ENCODE data around the gene IMMT.
"Not testable (repeated sequence)": the region's sequence is repeated elsewhere in the genome, so short reads cannot be mapped to it uniquely, and the experiment has no call there.

IMMT gene
- 78.6 to 99.9 reads per million in 2 donors for total RNA-seq

DNA sequence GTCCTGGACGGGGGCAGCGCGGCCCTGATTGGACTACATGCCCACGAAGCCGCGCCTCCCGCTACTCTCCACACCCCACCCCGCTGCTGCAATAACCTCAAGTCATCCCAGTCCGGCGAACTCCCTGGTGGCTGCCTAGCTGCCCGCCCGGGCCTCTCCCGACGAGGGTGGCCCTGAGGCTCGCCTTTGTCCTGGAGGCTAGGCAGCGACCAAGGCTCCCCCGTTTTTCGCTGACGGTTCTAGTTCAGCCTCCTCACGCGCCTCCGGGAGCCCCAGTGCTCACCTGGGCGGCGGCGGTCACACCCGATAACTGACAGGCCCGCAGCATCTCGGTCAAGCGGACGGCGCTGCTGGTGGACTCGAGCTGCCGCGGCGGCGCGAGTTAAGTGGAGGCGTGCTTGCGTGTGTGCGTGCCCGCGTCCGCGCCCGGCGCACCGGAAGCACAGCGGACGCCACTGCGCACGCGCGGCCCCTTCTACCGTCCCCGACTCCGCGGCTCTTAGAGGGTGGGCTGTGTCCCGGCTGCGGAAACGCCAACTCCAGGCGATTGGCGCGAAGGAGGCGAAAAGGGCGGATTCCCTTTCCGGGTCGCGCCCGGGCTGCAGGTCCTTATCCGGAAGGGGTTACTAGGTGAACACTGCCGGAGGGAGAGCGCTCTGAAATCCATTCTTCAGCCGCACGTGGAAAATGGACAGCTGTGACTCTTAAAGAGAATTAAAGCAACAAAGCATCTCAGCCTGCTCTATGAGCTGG is at the start of gene IMMT:
Gene IMMT (minus strand): TSS at position 408 of the 753 bp plus-strand sequence. CDS start 80 bp downstream, at position 328.
- DNase-seq = peak; percentile 85

DNA sequence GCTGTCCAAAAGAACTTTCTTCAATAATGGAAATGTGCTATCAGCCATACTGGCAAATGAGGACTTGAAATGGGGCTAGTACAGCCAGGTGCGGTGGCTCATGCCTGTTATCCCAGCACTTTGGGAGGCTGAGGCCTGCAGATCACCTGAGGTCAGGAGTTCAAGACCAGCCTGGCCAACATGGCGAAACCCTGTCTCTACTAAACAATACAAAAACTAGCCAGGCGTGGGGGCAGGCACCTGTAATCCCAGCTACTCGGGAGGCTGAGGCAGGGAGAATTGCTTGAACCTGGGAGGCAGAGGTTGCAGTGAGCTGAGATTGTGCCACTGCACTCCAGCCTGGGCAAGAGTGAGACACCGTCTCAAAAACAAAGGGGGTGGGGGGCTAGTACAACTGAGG is 49.5 kb upstream of the IMMT start:
- DNase-seq = not testable (repeated sequence)

DNA sequence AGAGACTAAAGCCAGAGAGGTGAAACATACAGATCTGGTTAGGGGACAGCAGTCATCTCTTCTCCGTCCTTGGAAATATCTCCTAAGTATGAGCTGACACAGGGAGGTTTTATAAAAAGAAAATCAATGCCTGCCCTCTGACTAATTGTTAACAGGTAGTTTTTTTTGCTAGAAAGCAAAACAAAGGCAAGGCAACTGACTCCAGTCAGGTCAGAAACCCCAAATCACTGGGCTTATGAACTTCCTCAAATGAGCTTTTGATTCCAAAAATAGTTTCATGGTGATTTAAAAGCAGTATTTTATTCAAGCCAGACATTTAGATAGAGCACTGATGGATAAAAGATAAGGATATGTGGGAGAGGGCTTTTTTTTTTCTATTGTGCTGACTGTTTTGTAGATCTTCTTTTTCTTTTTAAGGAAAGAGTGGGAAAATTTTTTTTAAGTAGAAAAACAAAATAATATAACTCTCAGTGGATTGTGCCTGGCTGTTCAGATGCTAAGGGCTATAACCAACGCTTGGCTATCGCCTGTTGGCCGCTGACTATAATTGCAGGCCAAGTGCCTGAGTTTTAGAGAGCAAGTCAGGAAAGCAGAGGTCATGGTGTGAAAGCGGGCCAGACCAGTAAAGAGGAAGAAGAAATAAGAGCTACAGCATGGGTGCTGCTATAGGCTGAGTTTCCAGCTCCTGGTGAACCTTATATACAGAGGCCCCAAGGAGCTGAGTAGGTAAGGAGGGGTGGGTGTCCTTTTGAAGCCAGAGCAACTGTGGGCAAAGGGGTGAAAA is 48.9 kb upstream of the IMMT start:
- no peak for DNase-seq

DNA sequence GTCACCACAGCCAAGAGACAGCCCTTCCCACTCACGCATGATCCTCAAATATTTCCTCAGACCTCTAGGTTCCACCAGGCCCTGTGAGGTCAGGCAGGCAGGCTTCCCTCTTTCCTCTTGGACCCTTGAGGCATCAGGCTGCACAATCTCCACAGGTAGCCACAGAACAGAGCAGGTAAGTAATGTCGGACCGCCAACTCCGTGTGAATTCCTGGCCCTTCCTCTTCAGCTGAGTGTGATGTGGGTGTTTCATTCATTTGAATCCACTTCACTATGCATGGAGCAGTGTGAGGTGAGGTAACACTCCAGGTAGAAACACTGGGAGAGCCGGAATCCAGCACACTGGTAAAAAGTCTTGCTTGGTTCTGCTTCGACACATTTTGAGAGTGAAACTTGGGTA is 48.0 kb upstream of the IMMT start:
- DNase-seq = no peak

DNA sequence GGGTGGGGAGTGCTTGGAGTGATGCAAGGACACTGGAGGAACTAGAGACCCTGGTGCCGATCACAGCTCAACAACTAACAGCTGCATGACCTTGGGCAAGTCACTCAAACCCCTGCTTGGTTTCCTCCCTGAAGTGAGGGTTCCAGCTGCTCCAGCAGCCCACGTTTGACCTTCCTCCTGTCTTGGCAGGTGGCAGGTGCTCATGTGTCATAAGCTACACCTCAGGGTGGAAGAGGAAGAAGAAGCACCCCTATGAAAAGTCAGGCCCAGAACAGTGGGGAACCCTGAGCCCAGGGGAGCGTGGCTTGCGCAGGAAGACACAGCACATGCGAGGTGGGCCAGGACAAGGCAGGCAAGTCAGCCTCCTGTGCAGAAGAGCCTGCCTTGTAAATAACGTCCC is 46.3 kb upstream of the IMMT start:
- DNase-seq = no peak

DNA sequence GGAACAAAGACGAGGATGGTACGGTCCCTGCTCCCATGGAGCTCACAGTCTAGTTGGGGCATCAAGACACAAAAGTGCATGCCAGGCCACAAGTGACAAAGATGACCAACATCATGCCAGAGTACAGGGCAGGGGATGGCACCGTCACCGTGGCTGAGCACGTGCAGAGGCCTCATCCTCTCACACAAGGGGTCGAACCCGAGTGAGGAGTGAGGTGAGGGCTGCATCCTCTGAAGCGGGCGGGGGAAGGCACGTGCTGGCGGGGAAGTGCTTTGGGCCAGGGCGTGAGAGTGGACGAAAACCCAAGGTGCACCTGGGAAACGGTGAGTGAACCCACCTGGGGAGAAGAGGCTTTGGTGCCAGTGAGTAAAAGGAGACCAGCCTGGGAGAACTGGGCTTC is 45.0 kb upstream of the IMMT start:
- DNase-seq = no peak

DNA sequence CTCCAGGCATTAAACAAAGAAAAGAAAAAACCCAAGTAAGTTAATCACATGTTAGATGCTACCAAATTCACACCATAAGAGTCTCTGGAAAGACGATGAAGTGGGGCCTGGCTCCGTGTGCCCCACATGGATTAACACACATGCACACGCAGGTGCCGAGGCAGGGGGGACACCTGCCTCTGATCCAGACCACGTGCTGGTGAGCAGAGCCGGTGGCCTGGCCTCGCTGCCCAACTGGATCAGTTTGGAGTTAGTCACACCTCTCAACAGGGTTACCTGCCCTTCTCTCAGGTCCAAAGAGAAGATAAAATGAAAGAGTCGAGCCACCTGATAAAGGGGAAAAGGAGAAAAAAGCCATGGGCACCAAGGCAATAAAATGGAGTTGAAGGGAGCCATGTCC is 44.5 kb upstream of the IMMT start:
- DNase-seq = no peak

DNA sequence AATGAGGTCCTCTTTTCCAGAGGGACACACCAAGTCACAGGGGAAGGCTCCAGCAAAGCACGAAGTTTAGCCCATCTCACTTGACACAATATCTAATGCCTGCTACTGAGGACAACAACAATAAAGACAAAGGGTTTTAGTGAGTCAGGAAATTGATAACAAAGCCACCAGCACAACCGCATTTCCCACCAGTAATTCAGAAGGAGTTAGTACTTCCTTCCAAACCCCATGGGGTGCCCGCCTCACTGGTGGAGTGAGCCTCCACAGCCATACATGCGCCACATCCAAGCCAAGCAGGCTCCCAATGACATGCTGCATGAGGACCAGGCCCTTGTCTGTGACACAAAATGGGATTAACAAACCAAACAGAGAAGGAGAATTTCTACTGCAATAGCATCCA is 44.1 kb upstream of the IMMT start:
- no peak for DNase-seq

DNA sequence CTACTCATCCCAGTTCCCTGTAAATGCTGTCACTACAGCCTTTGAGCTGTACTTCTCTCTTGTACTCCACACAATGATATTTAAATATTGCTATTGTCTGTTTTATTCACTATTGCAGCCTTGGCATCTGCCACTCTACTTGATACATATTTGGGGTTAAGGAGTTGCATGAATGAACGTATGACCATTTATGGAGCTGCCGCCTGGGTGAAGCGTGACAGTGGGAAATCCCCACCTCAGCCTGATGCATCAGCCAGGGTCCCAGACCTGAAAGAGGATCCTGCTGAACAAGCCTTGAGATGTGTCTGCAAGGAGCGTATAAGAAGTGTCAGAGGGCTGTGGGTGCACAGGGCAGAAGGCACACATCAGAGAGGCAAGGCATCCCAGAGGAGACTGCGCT is 43.1 kb upstream of the IMMT start:
- no peak for DNase-seq

DNA sequence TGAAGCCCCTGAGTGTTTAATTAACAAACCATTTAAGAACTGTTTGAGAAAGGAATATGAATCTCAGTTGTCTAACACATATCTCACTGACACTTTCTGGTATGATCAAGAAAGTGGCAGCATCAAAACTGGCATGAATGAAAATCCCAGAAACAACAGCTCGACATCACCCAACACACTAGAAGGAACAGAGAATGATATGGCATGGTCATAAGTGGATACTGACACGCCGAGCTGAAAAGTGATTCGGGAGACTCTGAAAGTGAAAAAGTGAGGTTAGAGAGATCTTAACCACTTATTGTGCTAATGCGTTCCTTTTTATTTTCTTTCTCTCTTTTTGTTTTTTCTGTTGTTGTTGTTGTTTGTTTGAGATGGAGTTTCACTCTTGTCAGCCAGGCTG is 41.9 kb upstream of the IMMT start:
- DNase-seq = no peak

DNA sequence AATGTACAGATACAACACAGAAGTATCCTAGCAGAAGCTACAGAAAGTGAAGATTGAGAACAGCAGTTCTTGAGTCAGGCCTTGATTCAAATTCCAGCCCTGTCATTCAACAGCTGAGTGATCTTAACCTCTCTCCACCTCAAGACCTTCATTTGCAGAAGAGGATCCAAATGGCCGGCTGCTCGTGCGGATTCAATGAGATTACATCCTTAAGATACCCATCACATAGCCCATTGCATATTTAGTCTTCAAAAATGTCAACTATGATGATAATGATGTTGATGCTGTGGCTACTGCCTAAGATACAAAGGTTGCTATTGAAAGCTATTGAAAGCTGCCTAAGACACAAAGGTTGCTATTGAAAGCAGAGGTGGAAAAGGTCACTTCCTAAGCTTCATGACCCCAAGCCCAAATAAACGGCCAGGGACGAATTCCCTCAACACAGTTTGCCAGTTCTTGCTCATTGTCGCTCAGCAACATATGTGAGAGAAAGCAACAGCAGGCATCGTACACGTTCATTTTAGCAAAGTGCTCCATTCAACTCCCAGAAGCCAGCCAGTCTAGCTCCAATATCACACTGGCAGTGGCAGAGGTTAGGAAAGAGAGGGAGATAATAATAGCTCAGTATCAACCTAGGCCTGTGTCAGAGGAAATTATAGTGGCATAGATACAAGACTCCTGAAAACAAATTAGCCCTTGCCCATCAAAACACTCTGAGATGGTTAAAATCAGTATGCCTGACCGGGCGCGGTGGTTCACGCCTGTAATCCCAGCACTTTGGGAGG is 40.1 kb upstream of the IMMT start:
- no peak for DNase-seq

DNA sequence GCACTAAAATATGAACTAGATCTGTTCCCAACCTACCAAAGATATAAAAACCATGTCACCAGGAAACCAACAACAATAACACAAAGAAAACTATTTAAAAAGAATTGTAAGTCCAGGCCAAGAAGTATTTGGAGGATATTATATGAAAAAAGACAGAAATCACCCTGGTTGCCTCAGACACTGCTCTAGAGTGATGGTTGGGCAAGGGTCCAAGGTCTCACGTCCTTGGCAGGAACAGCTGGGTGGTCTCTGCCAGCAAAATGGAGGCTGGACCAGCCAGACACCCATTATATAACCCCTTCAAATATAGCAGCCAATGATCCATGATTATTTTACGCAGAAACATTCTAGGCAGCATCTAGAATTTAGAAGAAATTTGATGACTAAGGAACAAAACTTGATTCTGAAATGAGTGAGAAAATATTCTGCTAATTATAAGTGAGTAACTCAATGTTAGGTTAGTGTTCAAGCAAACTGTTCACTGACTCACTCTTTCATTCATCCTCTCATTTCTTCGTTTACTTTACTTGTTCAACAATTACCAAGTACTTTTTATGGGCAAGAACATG is 39.4 kb upstream of the IMMT start:
- DNase-seq = no peak

DNA sequence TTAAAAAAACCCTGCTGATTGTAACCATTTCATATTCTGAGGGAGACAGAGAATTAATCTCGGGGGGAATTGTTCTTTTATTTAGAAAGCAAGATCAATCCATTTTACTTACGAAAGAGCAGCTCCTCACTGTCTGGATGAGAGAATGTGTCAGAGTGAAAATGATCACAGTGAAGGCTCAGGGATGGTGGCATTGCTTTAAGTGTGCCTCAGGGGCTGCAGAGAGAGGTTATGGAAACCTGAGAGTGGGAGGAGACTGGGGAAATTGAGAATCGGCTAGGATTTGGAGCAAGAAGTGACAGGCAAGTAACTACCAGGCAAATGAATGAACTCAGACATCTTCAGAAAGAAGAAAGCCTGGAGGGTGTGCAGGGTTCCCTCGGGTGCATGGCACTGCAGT is 38.2 kb upstream of the IMMT start:
- no peak for DNase-seq

DNA sequence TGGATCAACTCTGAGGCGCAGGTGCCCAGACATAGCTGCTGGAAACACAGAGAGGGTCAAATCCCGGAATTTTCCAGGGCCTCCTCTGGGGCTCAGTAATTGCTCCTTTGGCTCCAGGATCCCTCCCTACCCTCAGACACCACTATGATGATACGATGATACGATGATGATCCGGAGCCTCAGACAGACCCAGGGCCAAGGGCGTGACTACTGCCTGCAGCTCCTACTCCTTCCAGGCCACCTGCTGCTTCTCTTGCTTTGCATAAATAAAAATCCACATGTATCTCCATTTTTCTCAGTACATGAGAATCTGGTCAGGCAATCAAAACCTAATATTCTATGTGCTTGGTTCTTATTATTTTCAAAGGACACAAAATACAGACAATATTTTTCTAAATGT is 37.6 kb upstream of the IMMT start:
- DNase-seq = no peak

DNA sequence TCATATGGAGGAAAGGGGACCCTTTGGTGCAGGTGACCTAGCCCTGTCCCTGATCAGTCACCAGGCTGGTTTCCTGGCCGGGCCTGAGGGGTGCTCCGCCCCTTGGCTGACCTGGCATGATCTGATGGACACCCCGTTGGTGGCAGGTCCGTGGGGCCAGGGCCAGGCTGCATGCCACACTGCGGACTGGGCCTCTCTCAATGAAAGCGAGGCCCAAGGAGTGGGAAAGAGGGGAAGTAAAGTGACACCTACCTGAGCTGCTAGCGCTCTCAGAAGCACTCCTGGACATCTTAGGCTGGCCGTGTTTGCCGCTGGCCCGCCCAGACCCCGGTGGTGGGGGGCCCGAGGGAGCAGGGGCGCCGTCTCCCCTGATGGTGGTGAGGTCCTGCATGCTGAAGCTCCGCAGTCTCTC is 37.1 kb upstream of the IMMT start:
- no peak for DNase-seq

DNA sequence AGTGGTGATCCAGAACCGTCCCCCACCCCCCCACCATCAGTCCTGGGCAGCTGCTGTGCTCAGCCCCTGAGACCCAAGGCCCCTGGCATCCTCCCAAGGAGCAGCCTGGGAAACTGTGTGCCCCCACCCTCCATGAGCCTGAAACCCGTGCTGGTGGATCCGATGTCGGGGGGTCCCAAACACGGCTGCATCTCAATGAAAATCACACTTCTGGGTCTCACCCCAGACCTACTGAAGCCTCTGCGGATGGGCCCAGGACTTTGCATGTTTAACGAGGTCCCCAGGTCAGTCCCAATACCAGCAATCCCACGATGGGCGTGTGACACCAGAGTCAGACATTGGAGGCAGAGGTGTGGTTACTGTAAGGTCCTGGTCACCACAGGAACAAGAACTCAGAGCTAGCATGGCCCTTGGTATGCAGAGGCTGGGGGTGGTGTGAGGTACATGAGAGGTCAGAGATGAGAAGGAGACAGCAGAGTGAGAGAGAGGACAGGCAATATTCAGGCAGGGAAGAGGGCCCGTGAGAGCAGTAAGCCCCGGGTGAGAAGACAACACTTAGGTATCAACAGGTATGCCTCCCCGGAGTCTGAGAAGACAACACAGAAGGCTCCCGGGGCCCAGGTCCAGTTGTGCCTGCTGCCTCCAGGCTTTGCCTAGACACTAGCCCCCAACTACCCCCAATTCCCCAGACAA is 36.6 kb upstream of the IMMT start:
- DNase-seq = no peak

DNA sequence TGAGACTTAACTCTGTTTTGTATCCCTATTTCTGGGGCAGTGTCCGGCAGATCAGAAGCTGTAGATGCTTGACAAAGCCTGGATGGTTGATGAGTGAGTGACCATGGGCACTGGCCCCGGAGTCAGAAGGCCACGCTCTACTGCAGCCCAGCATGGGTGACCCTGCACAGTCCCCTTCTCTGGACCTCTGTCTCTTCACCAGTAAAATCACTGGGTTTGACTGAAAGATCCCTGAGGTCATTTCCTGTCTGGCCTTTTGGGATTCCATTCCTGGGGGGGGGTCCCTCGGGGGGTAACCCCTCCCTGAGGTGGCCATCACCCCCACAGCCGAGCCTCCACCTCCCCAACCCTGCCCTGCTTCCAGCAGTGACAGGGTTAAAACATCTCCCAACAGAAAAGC is 35.7 kb upstream of the IMMT start:
- no peak for DNase-seq

DNA sequence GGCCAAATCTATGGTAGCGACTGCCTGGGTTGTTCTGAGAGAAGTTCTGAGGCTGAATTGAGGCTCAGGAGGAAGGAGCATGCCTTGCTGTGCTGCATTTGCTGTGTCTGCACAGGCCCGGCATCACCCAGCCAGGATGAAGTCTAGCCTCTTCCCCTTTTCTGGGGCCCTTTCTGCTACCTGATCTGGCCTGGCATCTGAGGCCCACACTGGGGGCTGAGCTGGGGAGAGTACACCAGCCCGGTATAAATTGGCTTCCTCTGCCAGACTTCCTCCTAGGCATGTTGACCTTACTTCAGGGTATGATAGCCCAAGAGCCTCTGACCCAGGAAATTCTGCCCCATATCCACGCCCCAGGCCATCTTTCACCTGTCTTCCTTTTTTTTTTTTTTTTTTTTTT is 34.0 kb upstream of the IMMT start:
- DNase-seq = no peak

DNA sequence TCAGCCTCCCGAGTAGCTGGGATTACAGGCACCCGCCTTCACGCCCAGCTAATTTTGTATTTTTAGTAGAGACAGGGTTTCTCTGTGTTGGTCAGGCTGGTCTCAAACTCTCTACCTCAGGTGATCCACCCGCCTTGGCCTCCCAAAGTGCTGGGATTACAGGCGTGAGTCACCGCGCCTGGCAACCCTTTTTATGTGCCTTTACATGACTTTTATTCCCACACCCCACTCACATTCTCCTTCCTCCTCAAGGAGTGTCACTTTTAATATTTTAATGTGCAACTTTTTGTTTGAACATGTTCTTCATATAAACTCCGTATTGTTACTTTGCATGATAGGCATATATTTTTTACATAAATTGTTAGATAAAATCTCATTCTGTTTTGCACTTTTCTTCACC is 33.3 kb upstream of the IMMT start:
- not testable (repeated sequence) for DNase-seq

DNA sequence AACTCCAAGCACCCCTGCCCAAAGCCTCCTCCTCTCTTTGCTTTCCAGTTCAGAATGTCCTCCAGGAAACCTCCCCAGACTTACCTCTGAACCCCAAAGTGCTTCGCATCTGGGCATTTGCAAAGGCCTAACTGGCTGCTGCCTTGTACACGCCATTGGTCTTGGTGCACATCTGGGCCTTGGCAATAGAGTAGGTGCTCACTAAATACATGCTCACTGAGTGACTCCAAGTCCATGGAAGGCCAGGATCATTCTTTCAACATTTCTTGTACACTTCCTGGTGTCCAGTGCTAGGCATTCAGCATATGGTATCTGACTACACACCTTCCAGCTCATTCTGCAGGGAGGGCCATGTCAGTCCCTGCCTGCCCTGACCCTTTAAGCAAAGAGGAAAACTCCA is 32.4 kb upstream of the IMMT start:
- DNase-seq = no peak

DNA sequence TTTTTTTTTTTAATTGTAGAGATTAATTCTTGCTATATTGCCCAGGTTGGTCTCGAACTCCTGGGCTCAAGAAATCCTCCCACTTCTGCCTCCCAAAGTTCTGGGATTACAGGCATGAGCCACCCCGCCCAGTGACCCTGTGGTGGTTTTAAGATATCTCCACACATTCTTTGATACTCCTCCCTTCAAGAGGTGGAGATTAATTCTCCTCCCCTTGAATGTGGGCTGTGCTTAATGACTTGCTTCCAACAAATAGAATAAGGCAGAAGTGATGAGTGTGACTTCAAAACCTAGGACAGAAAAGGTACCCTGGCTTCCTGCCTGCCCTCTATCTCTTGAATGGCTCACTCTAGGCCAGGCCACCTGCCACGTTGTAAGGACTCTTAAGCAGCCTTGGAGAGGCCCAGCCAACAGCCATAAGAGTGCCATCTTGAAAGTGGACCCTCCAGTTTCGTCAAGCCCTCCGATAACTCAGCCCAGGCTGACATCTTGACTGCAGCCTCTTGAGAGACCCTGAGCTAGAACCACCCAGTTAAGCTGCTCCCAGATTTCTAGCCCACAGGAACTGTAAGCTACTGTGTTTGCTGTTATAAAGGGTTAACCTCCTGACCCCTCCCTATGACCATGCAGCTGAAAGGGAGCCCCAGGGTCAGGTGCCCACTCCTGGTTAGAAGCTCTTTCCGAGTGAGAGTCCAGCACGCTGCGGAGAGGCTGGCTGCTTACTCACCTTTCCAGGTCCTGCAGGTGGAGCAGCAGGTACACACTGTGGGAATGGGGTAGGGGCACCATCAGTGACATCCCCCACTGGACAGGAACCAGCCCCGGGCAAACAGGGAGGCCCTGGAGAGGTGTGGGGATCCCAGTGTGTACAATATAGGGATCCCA is 31.6 kb upstream of the IMMT start:
- no peak for DNase-seq

DNA sequence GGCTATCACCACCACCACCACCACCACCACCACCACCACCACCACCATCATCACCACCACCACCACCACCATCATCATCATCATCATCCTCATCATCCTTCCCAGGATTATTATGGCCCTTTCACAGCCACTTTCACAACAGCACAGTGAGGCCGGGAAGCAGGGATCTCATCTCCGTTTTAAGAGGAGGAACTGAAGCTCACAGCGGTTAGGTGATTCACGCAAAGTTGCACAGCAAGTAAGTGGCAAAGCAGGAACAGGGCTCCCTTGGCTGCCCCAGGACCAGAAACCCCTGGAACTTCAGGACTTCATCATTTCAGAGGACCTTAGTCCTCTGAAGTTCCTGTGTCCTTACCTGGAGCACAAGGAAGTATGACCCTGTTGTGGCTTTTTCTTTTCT is 30.8 kb upstream of the IMMT start:
- DNase-seq = no peak
